AG09319 (cell line): ENCODE measurements around the gene KRT2.

Experiments used
- DNase-seq: peaks from one replicate; pipeline ENCODE4 v3.0.0-alpha.2; 2010; ENCODE audit warnings: low read depth; ENCODE audit errors: extremely low read depth
- TF ChIP-seq, protein P1 (sequence below): IDR thresholded peaks from 2 replicates; pipeline ENCODE4 v1.5.1; 2011; ENCODE audit warnings: low read depth, mild to moderate bottlenecking, inconsistent platforms, low read length, moderate library complexity

Gene KRT2

DNA sequence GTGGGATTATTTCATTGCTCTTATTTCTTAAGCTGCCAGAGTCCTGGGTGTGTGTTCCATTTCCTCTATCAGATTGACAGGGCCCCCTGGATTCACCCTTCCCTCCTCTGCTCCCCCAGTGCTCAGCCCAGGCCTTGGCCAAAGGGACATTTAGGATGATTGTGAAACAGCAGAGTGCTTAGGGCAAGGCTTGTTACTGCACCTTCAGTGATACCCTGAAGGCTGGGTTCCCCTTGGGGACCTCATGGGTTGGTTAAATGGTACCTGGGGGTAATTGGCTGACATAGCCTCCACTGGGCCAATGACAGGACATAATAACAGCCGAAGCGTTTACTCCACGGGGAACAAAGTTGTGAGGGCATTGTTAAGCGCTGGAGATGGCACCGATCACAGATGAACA, 49.5 kb downstream of the KRT2 start:
- TF ChIP-seq, protein P1, sequence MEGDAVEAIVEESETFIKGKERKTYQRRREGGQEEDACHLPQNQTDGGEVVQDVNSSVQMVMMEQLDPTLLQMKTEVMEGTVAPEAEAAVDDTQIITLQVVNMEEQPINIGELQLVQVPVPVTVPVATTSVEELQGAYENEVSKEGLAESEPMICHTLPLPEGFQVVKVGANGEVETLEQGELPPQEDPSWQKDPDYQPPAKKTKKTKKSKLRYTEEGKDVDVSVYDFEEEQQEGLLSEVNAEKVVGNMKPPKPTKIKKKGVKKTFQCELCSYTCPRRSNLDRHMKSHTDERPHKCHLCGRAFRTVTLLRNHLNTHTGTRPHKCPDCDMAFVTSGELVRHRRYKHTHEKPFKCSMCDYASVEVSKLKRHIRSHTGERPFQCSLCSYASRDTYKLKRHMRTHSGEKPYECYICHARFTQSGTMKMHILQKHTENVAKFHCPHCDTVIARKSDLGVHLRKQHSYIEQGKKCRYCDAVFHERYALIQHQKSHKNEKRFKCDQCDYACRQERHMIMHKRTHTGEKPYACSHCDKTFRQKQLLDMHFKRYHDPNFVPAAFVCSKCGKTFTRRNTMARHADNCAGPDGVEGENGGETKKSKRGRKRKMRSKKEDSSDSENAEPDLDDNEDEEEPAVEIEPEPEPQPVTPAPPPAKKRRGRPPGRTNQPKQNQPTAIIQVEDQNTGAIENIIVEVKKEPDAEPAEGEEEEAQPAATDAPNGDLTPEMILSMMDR, result no peak
- DNase-seq, result no peak

DNA sequence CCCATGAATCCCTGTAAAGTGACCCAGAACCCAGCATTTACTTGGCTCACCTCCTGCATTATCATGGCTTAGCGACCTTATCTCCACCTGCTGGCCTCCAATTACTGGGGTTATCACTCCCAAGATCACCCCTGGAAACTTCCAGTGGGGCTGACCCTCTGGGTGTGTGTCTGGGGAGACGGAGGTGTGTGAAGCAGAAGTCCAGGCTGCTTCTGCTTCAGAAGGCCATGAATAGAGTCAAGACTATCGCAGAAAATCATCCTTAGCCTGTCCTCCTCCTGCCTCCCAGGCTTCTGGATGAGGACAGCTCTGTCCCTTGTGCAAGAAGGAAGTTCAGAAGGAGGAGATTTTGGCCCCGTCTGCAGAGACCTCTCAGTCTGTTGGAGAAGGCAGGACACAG, 50.3 kb downstream of the KRT2 start:
- TF ChIP-seq, protein P1, result no peak
- no peak for DNase-seq

DNA sequence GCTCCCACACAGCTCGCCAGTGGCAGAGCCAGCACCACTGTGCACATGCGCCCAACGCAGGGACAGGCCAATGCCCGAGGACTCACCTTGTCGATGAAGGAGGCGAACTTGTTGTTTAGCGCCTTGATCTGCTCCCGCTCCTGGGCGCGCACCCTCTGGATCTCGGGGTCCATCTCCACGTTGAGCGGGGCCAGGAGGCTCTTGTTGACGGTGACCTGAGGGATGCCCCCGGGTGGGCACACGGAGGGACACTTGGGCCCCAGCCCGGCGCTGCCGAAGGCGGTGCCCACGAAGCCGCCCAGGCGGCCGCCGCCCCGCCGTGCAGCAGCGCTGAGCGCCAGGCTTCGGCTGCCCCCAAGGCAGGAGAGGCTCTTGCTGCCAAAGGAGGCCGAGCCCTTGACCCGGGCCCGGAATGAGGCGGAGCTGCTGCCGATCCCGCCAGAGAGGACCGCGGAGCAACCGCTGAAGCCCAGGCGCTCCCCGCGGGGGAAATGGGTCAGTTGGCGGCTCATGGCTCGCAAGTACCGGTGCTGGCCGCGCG, 51.0 kb downstream of the KRT2 start, which contains the start of gene KRT72:
Gene KRT72, minus strand, starts transcription at position 523 of the 541 bp plus-strand sequence. Its CDS starts 11 bp downstream, at position 512.
- TF ChIP-seq, protein P1, result no peak
- DNase-seq, result no peak

DNA sequence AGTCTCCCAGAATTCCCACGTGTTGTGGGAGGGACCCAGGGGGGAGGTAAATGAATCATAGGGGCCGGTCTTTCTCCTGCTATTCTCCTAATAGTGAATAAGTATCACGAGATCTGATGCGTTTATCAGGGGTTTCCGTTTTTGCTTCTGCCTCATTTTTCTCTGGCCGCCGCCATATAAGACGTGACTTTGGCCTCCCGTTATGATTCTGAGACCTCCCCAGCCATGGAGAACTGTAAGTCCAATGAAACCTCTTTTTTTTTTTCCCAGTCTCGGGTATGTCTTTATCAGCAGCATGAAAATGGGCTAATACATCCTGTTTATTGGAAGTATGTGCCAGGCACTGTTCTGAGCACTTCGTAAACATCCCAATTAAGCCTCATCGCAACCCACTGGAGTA, 51.5 kb downstream of the KRT2 start:
- TF ChIP-seq, protein P1, result no peak
- DNase-seq, result no peak

DNA sequence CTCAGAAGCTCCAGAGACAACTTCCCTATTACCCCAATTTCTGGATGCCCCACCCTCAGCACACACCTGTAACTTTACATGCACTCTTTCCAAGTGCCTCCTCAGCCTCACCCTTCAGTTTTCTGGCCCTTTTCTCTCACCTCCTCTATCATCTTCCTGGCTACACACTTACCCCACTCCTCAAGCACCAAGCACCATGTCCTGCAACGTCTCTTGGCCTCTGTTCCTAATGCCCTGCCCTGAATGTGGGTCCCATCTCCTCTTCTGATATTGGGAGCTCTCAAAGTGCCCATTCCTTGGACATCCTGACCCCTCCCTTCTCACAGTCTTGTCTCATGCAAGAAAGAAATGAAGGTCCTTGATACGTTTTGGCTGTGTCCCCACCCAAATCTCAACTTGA, 51.9 kb downstream of the KRT2 start:
- TF ChIP-seq, protein P1, result no peak
- no peak for DNase-seq

DNA sequence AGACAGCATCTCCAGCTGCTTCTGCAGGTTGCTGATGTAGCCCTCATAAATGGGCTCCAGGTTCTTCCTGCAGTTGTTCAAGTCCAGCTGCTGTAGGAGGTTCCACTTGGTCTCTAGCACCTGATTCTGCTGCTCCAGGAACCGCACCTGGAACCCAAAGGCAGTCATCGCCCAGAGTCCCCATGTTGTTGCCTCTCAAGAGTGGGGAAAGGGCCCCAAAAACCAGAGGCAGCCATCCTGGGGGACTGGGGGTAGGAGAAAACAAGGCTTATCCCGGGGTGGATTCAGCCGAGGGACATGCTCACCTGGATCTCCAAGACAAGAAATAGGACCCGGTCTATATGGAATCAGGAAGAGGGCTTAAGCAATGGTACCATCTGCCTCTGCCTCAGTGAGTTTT, 53.0 kb downstream of the KRT2 start:
- TF ChIP-seq, protein P1, result no peak
- no peak for DNase-seq
